Measurements from ENCODE around the gene PROM1.

DNA sequence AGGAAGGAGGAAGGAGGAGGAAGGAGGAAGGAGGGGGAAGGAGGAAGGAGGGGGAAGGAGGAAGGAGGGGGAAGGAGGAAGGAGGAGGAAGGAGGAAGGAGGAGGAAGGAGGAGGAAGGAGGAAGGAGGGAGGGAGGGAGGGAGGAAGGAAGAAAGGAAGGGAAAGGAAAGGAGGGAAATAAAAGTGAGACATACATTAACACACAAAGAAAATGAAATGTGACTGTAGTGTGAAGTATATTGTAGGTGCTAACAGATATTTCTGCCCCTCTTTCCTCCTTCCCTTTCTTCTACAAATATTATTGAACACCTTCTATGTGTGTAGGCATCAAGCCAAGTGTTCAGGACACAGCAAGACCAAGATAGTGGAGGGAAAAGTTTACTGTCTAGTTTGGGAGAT lies 26.4 kb upstream of the PROM1 start:
- TF ChIP-seq, protein P1, sequence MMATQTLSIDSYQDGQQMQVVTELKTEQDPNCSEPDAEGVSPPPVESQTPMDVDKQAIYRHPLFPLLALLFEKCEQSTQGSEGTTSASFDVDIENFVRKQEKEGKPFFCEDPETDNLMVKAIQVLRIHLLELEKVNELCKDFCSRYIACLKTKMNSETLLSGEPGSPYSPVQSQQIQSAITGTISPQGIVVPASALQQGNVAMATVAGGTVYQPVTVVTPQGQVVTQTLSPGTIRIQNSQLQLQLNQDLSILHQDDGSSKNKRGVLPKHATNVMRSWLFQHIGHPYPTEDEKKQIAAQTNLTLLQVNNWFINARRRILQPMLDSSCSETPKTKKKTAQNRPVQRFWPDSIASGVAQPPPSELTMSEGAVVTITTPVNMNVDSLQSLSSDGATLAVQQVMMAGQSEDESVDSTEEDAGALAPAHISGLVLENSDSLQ (IDR thresholded peaks at IDR 0.05) = no peak
- TF ChIP-seq LEF1 (IDR thresholded peaks at IDR 0.05; ENCODE audit: borderline replicate concordance) = no peak
